SHP77 treated with DMSO at 0.1 percent for 48 hours (cell line): ENCODE results near the gene SHPK.

Experiments
- DNase-seq: peaks from one replicate; lab custom pipeline; 2025; lab: John Stamatoyannopoulos, UW

Gene SHPK

DNA sequence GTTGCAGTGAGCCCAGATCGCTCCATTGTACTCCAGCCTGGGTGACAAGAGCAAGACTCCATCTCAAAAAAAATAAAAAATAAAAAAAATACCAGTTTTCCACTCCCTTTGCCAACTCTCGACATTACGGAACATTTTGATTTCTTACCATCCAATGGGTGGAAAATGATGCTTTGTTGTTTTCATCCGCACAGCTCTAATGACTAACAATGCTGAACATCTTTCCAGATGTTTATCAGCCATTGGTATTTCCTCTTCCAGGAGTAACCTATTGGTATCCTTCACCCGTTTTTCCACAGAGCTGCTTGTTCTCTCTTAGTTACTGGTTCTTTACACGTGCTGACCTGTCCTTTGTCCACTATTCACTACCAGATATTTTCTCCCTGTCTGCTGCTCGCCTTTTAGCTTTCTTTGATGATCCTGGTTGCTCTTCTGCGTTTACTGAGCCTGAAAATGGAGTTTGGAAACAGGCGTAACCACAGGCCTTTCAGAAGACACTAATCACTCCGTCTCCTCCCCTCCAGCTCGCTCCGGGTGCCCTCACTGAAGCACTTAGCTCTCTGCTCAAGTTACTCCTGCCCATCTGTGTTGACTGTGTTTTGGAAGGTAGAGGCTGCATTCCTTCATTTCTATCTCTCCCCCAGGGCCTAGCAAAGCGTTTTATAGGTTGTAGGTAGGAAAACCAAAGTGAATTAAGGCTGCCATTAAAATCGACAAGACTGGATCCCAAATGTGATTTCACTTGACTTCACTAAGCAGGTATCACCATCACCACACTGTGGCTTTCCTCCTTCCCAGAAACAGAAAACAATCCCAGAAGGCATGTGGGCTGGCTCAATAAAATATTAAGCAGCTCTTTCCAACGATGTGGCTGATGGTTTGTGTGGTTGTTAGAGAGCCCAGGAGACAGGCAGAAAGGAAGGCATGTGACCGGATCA is 8.9 kb downstream of the SHPK start:
- no peak for DNase-seq

DNA sequence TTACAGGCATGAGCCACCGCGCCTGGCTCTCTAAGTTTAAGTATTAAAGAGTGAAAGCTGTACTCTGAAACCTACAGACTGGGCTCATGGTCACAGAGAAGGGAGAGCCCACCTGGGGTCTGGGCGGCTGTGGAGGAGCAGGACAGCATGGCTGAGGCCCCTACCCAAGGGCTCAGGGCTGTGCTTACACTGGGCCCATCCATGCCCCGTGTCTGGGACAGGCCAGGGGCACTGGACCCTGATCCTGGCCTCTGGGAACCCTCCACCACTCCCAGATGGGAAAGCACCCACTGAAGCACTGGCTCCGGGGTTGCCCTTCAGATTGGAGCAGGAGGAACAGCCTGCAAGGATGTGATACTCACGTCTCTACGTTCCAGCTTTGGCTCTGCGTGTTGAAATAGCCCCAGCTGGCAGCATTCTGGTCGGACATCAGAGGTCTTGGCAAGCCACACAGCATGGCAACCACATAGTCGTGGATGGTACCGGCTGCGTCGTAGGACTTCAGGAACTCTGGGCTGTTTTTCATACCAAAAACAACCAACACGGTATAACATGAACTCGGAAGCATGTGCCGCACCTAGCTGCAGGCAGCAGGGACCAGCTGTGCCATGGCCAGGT is 13.0 kb downstream of the SHPK start:
- DNase-seq = no peak

DNA sequence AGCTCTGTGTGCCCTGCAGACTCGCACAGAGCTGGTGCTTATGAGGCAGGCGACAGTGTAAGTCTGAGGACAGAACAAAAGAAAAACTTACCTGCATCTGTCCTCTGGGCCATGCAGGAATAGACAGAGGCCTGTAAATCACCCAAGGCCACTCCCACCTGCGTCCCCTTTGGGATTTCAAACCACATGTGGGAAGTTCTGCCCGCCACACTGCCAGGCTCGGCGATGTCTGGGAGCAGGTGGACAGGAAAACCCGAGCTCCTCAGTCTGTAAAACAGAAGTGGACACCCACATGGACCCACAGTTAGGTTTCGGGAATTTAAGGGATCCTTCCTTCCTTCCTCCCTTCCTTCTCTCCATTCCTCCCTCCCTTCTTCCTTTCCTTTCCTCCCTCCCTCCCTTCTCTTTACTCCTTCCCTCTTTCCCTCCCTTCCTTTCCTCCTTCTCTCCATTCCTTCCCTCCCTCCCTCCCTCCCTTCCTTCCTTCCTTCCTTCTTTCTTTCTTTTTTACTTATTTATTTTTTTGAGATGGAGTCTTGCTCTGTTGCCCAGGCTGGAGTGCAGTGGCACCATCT is 14.8 kb downstream of the SHPK start:
- no peak for DNase-seq

GRCh38 chr17:3615160-3615870 is 20.7 kb downstream of the SHPK start:
- DNase-seq = no peak

- no peak for DNase-seq
Measured at GRCh38 chr17:3613124-3613523, 22.9 kb downstream of the SHPK start.

DNA sequence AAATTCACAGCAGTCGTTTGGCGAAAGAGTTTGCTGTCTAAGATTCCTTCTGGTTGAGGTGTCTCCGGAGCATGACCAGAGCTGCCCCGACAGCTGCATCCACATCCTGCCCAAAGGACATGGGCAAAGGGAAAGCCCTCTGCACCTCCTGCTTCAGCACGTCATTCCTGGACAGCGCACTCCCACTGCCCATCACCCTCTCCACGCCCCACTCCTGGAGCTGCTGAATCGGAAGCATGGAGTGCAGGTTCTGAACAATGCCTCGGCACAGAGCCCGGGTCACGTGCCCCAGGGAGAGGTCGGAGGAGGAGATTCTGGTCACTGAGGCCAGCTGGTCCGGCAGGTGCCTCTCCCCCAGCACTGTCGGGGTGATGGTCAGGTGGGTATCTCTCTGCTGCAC is 25.5 kb downstream of the SHPK start:
- DNase-seq = no peak

DNA sequence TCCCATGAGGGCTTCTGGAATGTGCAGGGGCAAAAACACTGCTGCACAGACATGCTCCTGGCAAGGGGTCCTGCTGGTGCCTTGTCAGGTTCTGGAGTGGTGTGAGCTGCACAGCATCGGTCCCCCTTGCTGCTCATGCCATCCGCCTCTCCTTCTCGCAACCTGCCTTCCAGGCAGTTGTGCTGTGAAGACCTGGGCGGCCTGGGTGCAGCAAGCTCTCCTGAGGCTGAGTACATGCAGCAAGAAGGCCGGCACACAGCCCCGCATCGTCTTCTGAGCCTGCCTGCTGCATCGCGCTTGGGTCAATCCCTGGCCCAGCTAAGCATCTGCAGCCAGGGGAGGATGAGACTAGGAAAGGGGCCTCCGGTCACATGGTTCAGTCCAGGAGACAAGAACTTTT is 26.4 kb downstream of the SHPK start:
- no peak for DNase-seq

DNA sequence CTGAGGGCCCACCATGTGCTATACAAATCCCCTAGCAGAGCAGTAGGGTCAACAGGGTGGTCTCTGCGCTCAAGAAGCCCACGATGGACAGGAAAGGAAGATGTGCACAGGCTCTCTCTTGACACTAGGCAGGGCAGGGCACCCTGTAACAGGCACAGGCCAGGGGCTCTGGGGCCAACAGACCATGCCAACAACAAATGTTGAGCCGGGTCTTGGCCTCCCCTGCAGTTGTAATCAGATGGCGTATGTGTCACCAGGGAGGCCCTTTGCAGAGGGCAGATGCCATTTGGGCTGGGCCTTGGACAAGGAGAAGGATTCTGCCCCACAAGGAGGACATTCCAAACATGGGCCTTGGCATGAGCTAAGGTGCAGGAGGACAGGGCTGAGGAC is 32.2 kb downstream of the SHPK start:
- no peak for DNase-seq

- DNase-seq = no peak
Measured at GRCh38 chr17:3603119-3603869, 32.8 kb downstream of the SHPK start.

- no peak for DNase-seq
Measured at GRCh38 chr17:3602499-3602898, 33.6 kb downstream of the SHPK start.

GRCh38 chr17:3600529-3601205 is 35.4 kb downstream of the SHPK start:
- DNase-seq = no peak

GRCh38 chr17:3598078-3598477 is 38.0 kb downstream of the SHPK start:
- DNase-seq = no peak

GRCh38 chr17:3596804-3597464 is 39.1 kb downstream of the SHPK start:
- DNase-seq = no peak

- DNase-seq = no peak
Measured at GRCh38 chr17:3594976-3595375, 41.1 kb downstream of the SHPK start.

- no peak for DNase-seq
Measured at GRCh38 chr17:3594051-3594800, 41.8 kb downstream of the SHPK start.

DNA sequence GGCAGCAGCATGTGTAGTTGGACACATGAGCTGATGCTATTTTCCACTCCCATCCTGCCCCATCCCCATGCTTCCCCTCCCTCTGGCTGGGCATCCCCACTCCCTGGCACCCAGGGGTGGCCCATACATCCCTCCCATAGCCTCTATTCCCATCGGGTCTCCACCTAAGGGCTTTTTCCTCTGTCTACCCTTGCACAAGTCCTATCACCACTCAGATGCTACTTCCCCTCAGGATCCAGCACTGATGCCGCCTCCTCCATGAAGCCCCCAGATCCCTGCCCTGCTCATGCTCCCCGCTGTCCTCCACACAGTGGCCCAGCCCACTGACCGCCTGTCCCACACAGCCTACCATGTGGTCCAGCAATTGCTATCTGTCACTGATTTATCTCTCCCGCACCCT is 42.7 kb downstream of the SHPK start:
- no peak for DNase-seq

DNA sequence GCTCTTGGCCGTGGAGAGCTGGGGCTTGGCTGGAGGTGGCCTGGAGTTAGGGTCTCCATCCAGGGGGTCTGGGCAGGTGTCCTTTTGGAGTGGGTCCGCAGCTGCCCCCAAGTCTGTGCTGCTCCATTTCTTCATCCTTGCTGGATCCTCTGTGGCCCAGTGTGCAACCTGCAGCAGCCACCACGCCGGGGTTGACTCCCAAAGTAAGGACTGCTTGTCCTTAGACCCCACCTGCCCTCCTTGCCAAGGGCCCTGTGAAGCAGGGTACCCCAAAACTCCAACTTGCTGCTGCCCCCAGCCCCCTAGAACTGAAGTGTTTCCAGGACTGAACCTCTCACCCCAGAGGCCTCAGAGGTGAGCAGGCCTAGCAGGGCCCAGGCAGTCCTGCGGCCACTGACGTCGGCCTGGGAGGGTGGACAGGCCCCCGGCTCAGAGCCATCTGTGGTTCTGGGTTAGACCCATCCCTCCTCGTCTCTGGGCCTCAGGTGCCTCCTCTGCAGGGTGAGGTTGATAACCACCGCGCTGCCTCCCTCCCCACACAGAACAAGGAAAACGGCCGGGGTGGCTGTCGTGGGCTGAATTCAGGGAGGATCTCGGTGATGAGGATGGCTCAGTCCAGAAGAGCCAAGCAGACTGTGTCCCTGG is 43.7 kb downstream of the SHPK start:
- no peak for DNase-seq

DNA sequence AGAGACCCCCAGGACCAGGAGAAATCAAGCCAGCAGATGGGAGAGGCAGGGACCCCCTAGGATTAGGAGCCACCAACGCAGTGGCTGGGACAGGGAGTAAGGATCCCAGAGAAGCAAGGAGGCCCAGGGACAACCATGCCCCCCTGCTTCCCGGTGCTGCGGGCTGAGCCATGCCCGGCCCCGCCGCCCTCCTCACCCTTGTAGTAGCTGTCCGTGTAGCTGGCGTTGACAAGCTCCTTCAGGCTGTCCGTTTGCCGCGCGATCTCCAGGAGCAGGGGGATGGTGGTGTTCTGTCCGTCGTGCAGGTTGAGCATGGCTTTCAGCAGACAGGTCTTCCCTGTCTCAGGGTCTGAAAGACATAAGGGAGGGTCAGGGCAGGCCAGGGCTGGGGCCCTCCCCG is 45.3 kb downstream of the SHPK start:
- DNase-seq = no peak

DNA sequence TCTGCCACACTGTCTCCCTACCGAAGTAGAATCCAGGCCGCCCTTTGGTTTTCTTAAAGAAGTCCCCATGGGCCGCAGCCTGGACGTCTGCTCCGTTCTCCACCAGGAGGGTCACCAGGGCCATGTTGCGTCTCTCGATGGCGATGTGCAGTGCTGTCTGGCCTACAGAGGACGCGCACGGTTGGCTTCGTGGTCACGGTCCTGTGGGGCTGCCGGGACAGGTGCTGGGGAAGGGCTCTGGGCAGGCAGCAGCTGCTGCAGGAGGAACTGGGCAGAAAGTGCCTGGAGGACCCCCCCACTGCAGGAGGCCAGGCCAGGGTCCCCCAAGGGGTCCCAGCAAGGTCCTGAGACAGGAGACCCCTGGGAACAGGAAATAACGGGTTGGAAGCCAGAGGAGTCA is 45.8 kb downstream of the SHPK start:
- DNase-seq = no peak

DNA sequence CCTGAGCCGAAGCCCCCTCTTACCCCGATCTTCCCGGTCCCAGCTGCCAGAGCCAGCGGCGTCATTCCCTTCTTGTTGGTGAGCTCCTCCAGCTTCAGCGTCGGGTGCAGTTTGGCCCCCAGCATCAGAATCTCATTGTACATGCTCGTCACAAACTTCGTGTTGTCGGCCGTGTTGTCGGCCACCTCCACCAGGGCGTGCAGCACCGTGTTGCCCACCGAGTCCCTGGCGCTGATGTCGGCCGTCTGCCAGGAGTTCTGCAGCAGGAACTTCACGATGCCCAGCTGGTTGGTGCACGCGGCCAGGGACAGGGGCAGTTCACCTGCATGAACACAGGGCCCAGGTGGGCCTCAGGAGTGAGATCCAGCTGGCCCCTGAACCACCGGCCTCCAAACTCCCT is 46.3 kb downstream of the SHPK start:
- DNase-seq = no peak
